Inflammatory macrophage treated with lipopolysaccharide for 4 hours (primary cell): ENCODE results near the gene RIMS3.
"Not testable (repeated sequence)": the region's sequence is repeated elsewhere in the genome, so short reads cannot be mapped to it uniquely, and the experiment has no call there.

Source experiments
- DNase-seq: peaks from one replicate; pipeline ENCODE4 v3.0.0-alpha.2; 2020

The RIMS3 gene

GRCh38 chr1:40651138-40651857 is 14.2 kb downstream of the RIMS3 start:
- DNase-seq, result peak; percentile 7

- DNase-seq, result peak; percentile 15
Observed at GRCh38 chr1:40650075-40650474, 15.4 kb downstream of the RIMS3 start.

- no peak for DNase-seq
Observed at GRCh38 chr1:40649592-40649930, 15.9 kb downstream of the RIMS3 start.

- no peak for DNase-seq
Observed at GRCh38 chr1:40648928-40649591, 16.4 kb downstream of the RIMS3 start.

GRCh38 chr1:40648200-40648599 is 17.3 kb downstream of the RIMS3 start:
- DNase-seq, result no peak

GRCh38 chr1:40646315-40646714 is 19.2 kb downstream of the RIMS3 start:
- peak; percentile 53 for DNase-seq

GRCh38 chr1:40645118-40645680 is 20.3 kb downstream of the RIMS3 start:
- no peak for DNase-seq

- no peak for DNase-seq
Observed at GRCh38 chr1:40641601-40642242, 23.8 kb downstream of the RIMS3 start.

- DNase-seq, result no peak
Observed at GRCh38 chr1:40640314-40641076, 25.0 kb downstream of the RIMS3 start.

- no peak for DNase-seq
Observed at GRCh38 chr1:40638097-40639036, 27.1 kb downstream of the RIMS3 start.

- DNase-seq, result no peak
Observed at GRCh38 chr1:40637470-40638007, 27.9 kb downstream of the RIMS3 start.

GRCh38 chr1:40636777-40637176 is 28.7 kb downstream of the RIMS3 start:
- DNase-seq, result no peak

GRCh38 chr1:40635763-40636500 is 29.6 kb downstream of the RIMS3 start:
- no peak for DNase-seq

- DNase-seq, result no peak
Observed at GRCh38 chr1:40634901-40635655, 30.4 kb downstream of the RIMS3 start.

- peak; percentile 59 for DNase-seq
Observed at GRCh38 chr1:40633931-40634376, 31.5 kb downstream of the RIMS3 start.

GRCh38 chr1:40633523-40633922 is 32.0 kb downstream of the RIMS3 start:
- DNase-seq, result no peak

GRCh38 chr1:40630488-40631223 is 34.8 kb downstream of the RIMS3 start:
- peak; percentile 10 for DNase-seq

- DNase-seq, result not testable (repeated sequence)
Observed at GRCh38 chr1:40629546-40629945, 35.9 kb downstream of the RIMS3 start.

- DNase-seq, result no peak
Observed at GRCh38 chr1:40628903-40629292, 36.6 kb downstream of the RIMS3 start.
